ENCODE measurements around the gene PKP1.
"Not testable (repeated sequence)": the region's sequence is repeated elsewhere in the genome, so short reads cannot be mapped to it uniquely, and the experiment has no call there.

The PKP1 gene

DNA sequence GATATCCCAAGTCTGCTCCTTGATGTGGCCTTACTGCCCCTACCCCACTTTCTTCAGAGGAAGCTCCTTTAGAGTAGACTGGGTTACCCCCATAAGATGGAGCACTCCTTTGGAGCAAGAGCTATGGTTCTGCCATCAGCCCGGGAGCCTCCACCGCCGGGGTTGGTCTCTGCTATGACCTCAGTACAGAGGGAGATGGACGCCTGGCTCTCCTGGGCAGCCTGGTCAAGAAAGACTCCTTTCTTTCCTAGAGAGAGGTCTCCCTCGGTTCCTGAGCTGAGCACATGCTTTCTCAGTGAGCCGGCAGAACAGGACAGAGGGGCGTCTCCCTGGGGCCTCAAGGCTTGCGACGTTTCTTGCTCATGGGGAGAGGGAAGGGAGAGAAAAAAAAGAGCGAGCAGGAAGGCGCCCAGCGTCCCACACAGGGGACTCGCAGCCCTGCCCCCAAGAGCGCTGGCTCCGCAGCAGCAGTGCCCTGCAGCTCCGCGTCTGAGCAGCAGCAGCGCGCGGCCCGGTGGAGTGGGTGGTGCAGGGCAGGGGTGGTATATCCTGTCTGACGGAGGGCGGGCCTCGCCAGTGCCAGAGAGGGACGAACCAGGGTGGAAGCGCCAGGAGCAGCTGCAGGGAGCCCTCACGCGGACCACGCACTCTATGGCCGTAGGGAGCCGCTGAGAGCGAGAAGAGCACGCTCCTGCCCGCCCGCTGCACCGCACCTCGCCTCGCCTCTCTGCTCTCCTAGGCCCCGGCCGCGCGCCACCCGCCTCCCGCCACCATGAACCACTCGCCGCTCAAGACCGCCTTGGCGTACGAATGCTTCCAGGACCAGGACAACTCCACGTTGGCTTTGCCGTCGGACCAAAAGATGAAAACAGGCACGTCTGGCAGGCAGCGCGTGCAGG is at the start of gene PKP1:
PKP1 (plus strand) TSS at position 576 of the 899 bp plus-strand sequence; CDS start at position 773, 197 bp downstream.
- DNase-seq: no peak

DNA sequence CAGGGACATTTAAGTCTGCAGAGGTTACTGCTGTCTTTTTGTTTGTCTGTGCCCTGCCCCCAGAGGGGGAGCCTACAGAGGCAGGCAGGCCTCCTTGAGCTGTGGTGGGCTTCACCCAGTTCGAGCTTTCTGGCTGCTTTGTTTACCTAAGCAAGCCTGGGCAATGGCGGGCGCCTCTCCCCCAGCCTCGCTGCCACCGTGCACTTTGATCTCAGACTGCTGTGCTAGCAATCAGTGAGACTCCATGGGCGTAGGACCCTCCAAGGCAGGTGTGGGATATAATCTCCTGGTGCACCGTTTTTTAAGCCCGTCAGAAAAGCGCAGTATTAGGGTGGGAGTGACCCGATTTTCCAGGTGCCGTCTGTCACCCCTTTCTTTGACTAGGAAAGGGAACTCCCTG is 43.7 kb upstream of the PKP1 start:
- not testable (repeated sequence) for DNase-seq

GRCh38 chr1:201240171-201240570 is 43.1 kb upstream of the PKP1 start:
- DNase-seq: no peak

DNA sequence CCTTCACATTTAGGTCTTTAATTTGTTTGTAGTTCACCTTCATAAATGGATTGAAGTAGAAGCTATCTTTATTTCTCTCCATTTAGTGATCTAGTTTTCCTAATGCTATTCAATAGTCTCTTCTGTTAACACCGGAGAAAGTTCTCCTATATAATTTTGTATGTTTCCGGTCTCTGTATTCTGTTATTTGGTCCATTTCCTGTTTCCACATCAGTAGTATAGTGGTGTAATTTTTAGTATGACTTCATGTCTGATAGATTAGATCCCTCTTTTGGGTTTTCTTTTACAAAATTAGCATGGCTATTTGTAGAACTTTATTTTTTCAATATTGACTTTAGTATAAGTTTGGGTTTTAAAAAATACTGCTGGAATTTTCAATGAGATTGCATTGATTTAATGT is 41.6 kb upstream of the PKP1 start:
- DNase-seq: no peak

DNA sequence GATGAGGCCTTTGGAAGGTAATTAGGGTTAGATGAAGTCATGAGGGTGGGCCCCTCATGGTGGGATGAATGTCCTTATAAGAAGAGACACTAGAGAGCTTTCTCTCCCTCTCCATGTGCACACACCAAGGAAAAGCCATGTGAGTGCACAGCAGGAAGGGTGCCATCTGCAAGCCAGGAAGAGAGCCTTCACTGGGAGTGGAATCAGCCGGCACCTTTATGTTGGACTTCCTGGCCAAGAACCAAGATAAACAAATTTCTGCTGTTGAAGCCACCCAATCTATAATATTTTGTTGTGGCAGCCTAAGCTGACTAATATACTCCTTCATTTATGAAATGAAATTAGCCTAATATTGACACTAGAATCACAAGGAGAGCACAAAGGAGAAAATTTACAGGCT is 38.2 kb upstream of the PKP1 start:
- DNase-seq: peak in 1 of 2 experiments; percentile 63

DNA sequence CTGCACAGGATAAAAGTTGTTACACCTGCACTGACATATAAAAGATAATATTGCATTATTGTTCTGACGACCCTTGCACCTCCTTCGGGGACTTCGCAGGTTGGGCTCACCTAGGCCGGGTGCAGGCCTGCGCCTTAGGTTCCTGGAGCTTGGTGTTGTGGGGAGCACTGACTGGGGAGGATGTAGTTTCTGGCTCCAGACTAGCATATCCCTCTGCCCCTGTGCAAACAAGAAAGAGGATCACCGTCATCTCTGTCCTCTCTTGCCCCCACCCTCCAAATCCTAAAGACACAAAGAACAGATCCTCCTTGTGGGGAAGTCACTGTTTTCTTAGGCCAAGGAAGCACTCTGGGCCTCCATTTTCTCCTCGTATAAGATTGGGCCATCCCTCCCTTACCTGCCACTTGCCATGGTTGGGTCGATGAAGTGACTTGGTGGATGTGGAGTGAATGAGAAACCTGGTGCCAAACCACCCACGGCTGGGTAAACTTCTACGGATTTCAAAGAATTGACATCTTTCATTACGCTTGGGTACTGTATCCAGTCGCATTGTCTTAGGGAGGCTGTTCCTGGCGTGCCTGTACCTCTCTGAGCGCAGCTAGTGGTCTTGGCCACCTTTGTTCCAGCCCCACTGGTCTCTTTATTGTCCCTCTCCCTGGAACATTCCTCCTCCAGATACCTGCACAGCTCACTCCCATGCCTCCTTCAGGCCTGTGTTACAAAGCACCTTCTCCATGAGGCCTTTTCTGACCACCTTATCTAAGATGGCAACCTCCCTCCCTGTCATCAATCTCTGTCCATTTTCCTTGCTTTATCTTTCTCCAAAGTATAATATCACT is 34.4 kb upstream of the PKP1 start:
- DNase-seq: no peak

- DNase-seq: peak; percentile 23 to 64
Measured at GRCh38 chr1:201250326-201251011, 32.8 kb upstream of the PKP1 start.

GRCh38 chr1:201251411-201251810 is 31.9 kb upstream of the PKP1 start:
- no peak for DNase-seq

DNA sequence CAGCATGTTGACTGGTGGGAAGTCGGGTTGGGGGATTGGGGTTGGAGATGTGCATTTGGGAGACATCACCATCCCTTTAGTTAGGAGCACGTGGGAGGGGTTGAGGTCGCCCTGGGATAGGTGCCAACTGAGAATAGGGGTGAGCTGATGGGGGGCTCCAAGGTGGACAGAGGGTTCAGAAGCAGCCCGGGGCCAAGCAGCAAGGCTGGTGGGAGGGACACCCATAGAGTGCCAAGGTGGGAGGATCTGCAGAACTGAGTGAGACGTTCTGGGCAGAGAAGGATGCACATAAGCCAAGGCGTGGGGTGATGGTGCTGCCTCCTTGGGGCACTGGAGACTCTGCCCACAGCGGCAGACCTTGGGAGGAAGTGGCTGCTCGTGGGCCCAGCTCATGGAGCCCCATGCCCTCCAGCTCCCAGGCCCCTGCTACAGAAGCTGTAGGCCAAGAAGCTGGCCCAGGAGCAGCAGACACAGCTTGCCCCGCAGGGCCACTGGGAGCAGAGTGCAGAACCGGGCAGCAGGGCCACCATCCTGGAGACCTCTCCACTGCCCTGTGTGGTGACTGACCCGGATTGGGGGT is 31.4 kb upstream of the PKP1 start:
- DNase-seq: no peak

GRCh38 chr1:201252944-201253371 is 30.3 kb upstream of the PKP1 start:
- DNase-seq: no peak

GRCh38 chr1:201253411-201253810 is 29.9 kb upstream of the PKP1 start:
- DNase-seq: peak in 1 of 2 experiments; percentile 66

GRCh38 chr1:201253906-201254624 is 29.2 kb upstream of the PKP1 start:
- no peak for DNase-seq

DNA sequence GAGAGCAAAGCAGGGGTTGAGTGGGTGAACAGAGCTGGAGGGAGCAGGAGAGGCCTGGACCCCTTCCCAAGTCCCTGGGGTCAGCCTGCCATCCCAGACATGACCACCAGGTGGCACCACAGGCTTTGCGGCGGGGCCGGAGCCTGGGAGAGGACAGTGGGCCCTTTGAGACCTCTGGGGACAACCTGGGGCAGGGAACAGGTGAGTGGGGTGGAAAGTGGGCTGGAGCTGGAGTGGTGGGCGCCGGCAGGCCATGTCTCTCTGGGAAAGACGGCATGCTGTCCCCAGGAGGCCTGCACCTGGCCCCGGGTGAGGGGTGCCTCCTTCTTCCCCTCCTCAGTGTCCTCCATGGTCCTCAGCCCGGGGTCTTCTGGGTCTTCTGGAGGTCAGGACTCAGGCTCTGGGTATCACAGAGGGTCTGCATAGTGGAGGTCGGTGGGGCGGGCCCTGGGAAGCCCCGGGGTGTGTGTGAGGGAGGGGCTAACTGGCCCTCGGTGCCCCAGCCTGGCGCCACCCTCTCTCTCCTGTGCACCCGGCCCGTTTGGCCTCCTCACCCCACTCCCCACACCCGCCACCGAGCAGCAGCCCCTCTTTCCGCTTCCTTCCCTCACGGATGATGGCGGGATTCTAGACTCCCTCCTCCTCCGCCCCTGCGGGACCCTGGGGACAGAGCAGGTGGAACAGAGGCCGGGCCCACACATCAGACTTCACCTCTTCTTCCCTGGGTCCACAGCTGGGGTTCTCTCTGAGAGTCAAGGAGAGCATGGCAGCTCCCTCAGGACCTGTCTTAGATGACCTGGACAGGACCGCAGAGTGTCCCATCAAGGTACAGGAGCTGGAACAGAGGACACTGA is 28.5 kb upstream of the PKP1 start:
- peak; percentile 19 to 67 for DNase-seq

GRCh38 chr1:201255479-201256362 is 27.6 kb upstream of the PKP1 start:
- no peak for DNase-seq

- DNase-seq: not testable (repeated sequence)
Measured at GRCh38 chr1:201258132-201258531, 25.2 kb upstream of the PKP1 start.

DNA sequence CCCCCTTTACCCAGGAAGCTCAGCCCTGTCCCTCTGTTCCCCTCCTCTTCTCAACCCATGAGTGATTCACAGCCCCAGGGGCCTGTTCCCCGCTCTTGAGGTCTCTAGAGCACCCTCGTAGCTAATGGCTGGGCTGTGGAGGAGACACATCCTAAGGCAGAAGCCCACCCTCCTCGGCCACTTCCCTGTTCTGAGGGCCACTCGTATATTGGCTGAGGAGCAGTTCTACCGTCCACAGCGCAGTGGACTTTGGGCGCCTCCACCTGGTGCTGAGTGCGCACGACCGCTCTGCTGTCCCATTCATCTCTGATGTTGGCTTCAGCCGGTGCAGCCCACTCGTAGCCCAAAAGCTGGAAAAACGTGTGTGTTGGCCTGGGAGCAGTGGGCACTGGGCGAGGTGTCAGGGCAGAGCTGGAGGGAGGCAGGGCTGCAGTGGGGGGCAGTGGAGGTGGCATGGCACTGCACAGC is 24.5 kb upstream of the PKP1 start:
- no peak for DNase-seq

GRCh38 chr1:201259476-201260235 is 23.6 kb upstream of the PKP1 start:
- DNase-seq: peak in 1 of 2 experiments; percentile 47

- no peak for DNase-seq
Measured at GRCh38 chr1:201260236-201260590, 23.1 kb upstream of the PKP1 start.
